AG04449 (cell line): Measurements from ENCODE around the gene C12orf75.

Source experiments
- CTCF ChIA-PET: fragments of 350-600 bp; formaldehyde crosslinking; extraction: SDS; loops from one replicate; lab custom pipeline; 2021; ENCODE audit warnings: antibody characterized with exemption; lab: Yijun Ruan, JAX
- POLR2A ChIA-PET: fragments of 400-600, 350-600 bp; formaldehyde crosslinking; extraction: SDS; loops from one replicate; lab custom pipeline; 2020; ENCODE audit warnings: antibody characterized with exemption, inconsistent platforms; lab: Yijun Ruan, JAX
- DNase-seq: peaks from one replicate; pipeline ENCODE4 v3.0.0-alpha.2; 2010; ENCODE audit warnings: low read depth, low spot score
- H3K4me3 ChIP-seq: 2 replicates; pipeline ENCODE4 v1.5.1; 2011; ENCODE audit warnings: low read depth, mild to moderate bottlenecking, control low read depth, low read length
- TF ChIP-seq, protein P1 (sequence below): IDR thresholded peaks from one replicate; pipeline ENCODE4 v1.5.1; 2011; ENCODE audit warnings: mild to moderate bottlenecking, moderate library complexity, low read length, control low read depth, inconsistent platforms; ENCODE audit not compliant: insufficient read depth; ENCODE audit errors: missing control alignments

The C12orf75 gene

DNA sequence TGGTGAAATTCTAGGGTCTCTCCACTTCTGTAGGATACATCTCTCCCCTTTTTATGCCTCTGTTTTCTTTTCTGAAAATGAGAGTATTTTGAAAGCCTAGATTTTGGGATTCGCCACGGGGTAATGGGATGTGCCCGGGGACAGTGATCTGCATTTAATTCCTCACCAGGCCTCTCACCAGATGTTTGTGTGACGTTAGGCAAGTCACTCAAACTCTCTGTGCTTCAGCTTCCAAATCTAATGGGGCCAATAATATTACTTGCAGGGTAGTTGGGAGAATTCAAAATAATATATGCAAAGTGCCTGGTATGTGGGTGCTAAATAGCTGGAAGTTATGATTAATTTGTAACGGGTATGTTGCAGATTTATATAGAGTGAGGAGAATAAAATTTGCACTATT lies 78.8 kb downstream of the C12orf75 start:
- TF ChIP-seq, protein P1, sequence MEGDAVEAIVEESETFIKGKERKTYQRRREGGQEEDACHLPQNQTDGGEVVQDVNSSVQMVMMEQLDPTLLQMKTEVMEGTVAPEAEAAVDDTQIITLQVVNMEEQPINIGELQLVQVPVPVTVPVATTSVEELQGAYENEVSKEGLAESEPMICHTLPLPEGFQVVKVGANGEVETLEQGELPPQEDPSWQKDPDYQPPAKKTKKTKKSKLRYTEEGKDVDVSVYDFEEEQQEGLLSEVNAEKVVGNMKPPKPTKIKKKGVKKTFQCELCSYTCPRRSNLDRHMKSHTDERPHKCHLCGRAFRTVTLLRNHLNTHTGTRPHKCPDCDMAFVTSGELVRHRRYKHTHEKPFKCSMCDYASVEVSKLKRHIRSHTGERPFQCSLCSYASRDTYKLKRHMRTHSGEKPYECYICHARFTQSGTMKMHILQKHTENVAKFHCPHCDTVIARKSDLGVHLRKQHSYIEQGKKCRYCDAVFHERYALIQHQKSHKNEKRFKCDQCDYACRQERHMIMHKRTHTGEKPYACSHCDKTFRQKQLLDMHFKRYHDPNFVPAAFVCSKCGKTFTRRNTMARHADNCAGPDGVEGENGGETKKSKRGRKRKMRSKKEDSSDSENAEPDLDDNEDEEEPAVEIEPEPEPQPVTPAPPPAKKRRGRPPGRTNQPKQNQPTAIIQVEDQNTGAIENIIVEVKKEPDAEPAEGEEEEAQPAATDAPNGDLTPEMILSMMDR: no peak
- no peak for DNase-seq
- ChIA-PET POLR2A (interaction anchor here (0.9 kb wide), 1 partner anchor 10 kb away, joined by 4 read pairs; no protein-coding TSS in a partner anchor), CTCF (interaction anchor here (0.9 to 2.2 kb wide), 4 partner anchors 8 to 814 kb away, joined by 3 to 8 read pairs (median 6); no protein-coding TSS in a partner anchor)
- H3K4me3 ChIP-seq: no peak overlapping the region

DNA sequence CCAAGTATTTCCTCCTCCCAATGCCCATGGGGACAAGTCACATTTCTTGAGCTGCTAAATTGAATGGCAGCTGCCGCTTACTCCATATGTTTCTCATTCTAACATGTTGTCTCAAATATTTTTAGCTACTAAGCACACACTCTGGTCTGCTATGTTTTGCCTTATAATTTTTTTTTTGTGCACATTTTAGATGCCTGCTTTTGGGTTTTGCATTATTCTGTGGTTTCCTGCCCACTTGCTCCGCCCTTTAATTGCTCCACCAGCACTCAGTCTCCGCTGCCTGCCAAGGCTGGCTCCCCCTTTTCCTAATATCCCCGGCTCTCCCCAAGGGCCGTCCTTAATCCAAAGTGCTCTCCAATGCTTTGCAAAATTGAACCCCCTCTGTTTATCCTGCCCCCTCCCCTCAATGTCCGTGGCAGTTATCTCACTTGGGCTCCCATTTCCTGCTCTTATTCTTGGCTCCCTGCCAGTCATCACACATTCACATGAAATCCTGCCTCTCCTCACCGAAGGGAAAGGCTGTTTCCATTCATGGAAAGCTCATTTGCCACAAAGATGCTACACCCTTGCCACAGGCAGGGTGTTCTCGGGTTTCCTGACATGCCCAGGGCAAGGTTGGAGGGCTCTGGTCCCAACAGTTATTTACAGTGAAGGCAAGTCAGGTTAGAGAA lies 79.4 kb downstream of the C12orf75 start:
- TF ChIP-seq, protein P1: no peak
- CTCF ChIA-PET: interaction anchor here (0.9 to 2.2 kb wide), 4 partner anchors 9 to 813 kb away, joined by 3 to 8 read pairs (median 4); no protein-coding TSS in a partner anchor
- POLR2A ChIA-PET: interaction anchor here (0.9 kb wide), 1 partner anchor 9 kb away, joined by 4 read pairs; no protein-coding TSS in a partner anchor
- DNase-seq: no peak
- H3K4me3 ChIP-seq: peak overlapping the region; percentile 10; the same call in 1 of the 2 replicates

DNA sequence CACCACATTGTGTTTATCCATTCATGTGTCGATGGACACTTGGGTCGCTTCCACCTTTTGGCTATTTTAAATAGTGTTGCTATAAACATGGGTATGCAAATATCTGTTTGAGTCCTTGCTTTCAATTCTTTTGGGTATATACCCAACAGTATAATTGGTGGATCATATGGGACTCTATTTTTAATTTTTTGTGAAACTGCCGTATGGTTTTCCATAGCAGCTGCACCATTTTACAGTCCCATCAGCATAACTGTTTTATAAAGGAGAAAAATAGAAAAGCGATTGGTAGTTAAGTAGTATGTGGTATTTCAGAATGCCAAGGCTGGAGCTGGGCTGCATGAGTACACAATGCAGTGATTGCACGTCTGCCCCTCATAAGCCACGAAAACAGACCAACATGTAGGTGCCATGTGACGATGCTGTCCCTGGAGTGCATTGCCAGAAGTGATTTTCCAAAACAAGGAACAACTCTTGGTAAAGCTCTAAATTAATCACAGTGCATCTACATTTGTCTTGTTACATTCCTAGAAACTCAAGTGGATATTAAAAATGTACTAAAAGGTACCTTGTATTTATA lies 83.5 kb downstream of the C12orf75 start:
- CTCF ChIA-PET: no interaction called here
- POLR2A ChIA-PET: no interaction called here
- no peak overlapping the region for H3K4me3 ChIP-seq
- no peak for DNase-seq
- TF ChIP-seq, protein P1: no peak

DNA sequence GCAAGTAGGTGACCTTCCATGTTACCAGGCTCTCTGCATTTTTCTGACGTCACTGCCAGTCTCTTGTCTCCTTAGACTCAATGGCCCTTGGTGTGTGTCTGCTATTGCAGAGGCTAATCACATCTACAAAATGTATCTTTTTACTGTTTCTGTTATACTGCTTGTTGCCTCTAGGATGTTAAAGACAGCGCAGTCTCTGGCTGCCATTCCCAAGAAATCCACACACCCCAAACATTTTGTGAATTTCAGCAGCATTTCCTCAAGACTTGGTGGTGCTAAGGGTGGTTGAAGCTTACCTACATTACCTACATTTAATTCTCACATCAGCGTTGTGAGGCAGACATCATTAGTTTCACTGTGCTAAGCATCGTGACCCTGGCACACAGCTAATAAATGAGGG lies 87.2 kb downstream of the C12orf75 start:
- TF ChIP-seq, protein P1: no peak
- H3K4me3 ChIP-seq: no peak overlapping the region
- ChIA-PET CTCF (interaction anchor here (1.1 to 4.9 kb wide), 5 partner anchors 34 to 732 kb away, joined by 3 to 67 read pairs (median 7); partner anchors contain the start of gene NUAK1), POLR2A (interaction anchor here (0.9 to 2.1 kb wide), 6 partner anchors 145 to 717 kb away, joined by 3 to 9 read pairs (median 4); partner anchors contain the start of gene WASHC4)
- DNase-seq: no peak

DNA sequence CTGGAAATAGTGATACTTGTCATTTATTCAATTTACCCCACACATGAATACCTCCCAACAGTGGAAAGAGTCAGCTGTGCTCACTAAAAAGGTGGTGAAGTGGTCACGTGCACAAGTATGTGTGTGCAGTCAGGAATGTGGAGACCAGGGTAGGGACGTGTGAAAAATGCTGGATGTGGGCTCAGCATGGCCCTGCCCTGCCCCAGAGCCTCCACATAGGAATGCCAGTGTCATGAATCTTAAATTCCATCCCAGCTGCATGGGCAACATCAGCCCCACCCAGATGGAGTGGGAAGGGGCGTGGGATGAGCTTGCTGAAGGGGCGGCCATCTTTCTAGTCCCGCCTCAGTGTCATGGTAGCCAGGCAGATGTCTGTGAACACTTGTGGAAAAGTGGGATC lies 87.7 kb downstream of the C12orf75 start:
- DNase-seq: peak; percentile 98
- no peak overlapping the region for H3K4me3 ChIP-seq
- CTCF ChIA-PET: interaction anchor here (1.1 to 4.9 kb wide), 6 partner anchors 35 to 808 kb away, joined by 3 to 67 read pairs (median 8); partner anchors contain the start of gene NUAK1
- POLR2A ChIA-PET: interaction anchor here (0.9 to 2.1 kb wide), 6 partner anchors 144 to 717 kb away, joined by 3 to 9 read pairs (median 4); partner anchors contain the start of gene WASHC4
- TF ChIP-seq, protein P1: no peak
